Measurements from ENCODE around the gene OLFML3. TPM values are rescaled to one million over a fixed set of nuclear protein-coding genes. Genes with fewer than 3 reads are reported as not detected.

Gene OLFML3
- total RNA-seq, 1 experiment from 2014 or later: 7.0 TPM

DNA sequence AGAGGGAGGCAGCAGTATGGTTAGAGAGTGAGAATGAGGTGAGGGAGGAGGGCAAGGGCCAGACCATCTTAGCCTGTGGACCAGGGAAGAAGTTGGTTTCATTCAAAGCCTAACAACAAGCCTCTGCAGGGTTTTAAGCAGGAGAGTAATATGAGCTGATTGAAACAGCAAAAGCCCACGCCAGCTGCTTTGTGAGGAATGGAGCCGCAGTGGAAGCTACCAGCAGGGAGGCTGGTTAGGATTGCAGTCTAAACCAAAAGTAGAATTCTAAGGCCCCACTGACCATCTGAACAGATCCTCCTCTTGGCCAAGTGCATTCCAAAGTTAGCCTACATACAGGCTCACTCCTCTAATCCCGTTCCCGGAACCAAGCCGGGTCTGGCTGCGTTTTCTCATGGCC lies 44.8 kb downstream of the OLFML3 start:
- intact Hi-C loops (cut with micrococcal nuclease): no loop called here
- Histone ChIP-seq H3K4me3 (ENCODE audit: low read length) (no peak overlapping the region), H3K9me3 (ENCODE audit: low read length) (no peaks in the 10 kb centered on the region), H3K9me2 (replicated peaks; ENCODE audit: low read length) (no peaks in the 10 kb centered on the region), H3K36me3 (ENCODE audit: low read depth, low read length) (no peaks in the 10 kb centered on the region), H3K9ac (ENCODE audit: low read length) (no peak overlapping the region), H3K79me2 (ENCODE audit: low read length) (no peaks in the 10 kb centered on the region), H4K20me1 (ENCODE audit: low read length) (no peaks in the 10 kb centered on the region), H3K4me2 (ENCODE audit: low read length) (no peak overlapping the region), H3K27ac (ENCODE audit: low read length) (no peak overlapping the region), H3K4me1 (ENCODE audit: insufficient read depth, low read length) (no peaks in the 10 kb centered on the region), H3K27me3 (ENCODE audit: low read length) (no peaks in the 10 kb centered on the region), H2AFZ (ENCODE audit: low read length) (no peak overlapping the region), H3F3A (ENCODE audit: low read length, unreplicated experiment) (no peaks in the 10 kb centered on the region)
- BruUV-seq (replicated peaks): no TSS peak
- TF ChIP-seq EZH2phosphoT487 (IDR thresholded peaks at IDR 0.05; ENCODE audit: borderline replicate concordance, low read length): no peak
- TF ChIP-seq EZH2 (IDR thresholded peaks at IDR 0.05; ENCODE audit: low read length, unreplicated experiment): no peak
- TF ChIP-seq, protein P1, sequence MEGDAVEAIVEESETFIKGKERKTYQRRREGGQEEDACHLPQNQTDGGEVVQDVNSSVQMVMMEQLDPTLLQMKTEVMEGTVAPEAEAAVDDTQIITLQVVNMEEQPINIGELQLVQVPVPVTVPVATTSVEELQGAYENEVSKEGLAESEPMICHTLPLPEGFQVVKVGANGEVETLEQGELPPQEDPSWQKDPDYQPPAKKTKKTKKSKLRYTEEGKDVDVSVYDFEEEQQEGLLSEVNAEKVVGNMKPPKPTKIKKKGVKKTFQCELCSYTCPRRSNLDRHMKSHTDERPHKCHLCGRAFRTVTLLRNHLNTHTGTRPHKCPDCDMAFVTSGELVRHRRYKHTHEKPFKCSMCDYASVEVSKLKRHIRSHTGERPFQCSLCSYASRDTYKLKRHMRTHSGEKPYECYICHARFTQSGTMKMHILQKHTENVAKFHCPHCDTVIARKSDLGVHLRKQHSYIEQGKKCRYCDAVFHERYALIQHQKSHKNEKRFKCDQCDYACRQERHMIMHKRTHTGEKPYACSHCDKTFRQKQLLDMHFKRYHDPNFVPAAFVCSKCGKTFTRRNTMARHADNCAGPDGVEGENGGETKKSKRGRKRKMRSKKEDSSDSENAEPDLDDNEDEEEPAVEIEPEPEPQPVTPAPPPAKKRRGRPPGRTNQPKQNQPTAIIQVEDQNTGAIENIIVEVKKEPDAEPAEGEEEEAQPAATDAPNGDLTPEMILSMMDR (conservative IDR thresholded peaks at IDR 0.05; ENCODE audit: low read depth, low read length): no peak
- no peak for ATAC-seq
- ChIA-PET POLR2A (ENCODE audit: unreplicated experiment) (no interaction called here), CTCF (interaction anchor here (0.6 kb wide), 2 partner anchors 117 to 1119 kb away, joined by 3 to 7 read pairs; no protein-coding TSS in a partner anchor)
- no peak for DNase-seq

DNA sequence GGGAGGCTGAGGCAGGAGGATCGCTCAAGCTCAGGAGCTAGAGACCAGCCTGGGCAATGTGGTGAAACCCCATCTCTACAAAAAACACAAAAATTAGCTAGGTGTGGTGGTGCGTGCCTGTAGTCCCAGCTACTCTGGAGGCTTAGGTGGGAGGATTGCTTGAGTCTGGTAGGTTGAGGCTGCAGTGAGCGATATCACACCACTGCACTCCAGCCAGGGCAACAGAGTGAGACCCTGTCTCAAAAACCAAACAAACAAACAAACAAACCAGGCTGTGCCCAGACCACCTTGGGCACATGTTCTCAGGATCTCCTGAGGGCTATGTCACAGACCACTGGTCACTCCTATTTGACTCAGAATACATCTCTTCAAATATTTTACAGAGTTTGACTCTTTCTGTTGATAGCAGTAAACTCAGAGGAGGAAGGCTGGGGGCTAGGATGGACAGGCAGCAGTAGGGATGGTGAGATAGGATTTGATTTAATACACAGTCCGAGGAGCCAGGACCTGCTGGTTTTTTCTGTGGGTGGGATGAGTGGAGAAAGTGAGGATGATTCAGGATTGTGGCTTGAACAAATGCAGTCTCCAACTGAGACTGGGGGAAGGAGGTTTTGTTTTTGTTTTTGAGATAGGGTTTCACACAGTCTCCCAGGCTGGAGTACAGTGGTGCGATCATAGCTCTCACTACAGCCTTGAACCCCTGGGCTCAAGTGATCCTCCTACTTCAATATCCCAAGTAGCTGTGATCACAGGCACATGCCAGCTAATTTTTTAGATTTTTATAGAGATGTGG lies 46.5 kb downstream of the OLFML3 start:
- TF ChIP-seq EZH2phosphoT487 (IDR thresholded peaks at IDR 0.05; ENCODE audit: borderline replicate concordance, low read length) (no peak), EZH2 (IDR thresholded peaks at IDR 0.05; ENCODE audit: low read length, unreplicated experiment) (no peak)
- TF ChIP-seq, protein P1 (conservative IDR thresholded peaks at IDR 0.05; ENCODE audit: low read depth, low read length): no peak
- H3K36me3 ChIP-seq (ENCODE audit: low read depth, low read length): no peaks in the 10 kb centered on the region
- intact Hi-C loops (cut with micrococcal nuclease): no loop called here
- no peak overlapping the region for H3K4me2 ChIP-seq (ENCODE audit: low read length)
- ATAC-seq (no peak), DNase-seq (no peak)
- H3K9me2 ChIP-seq (replicated peaks; ENCODE audit: low read length): no peaks in the 10 kb centered on the region
- no peaks in the 10 kb centered on the region for H4K20me1 ChIP-seq (ENCODE audit: low read length)
- no peak overlapping the region for H3K27ac ChIP-seq (ENCODE audit: low read length)
- no peaks in the 10 kb centered on the region for H3F3A ChIP-seq (ENCODE audit: low read length, unreplicated experiment)
- H3K4me3 ChIP-seq (ENCODE audit: low read length): no peak overlapping the region
- no peaks in the 10 kb centered on the region for H3K4me1 ChIP-seq (ENCODE audit: insufficient read depth, low read length)
- H3K27me3 ChIP-seq (ENCODE audit: low read length): no peaks in the 10 kb centered on the region
- H3K9ac ChIP-seq (ENCODE audit: low read length): no peak overlapping the region
- POLR2A ChIA-PET (ENCODE audit: unreplicated experiment): no interaction called here
- H3K79me2 ChIP-seq (ENCODE audit: low read length): no peaks in the 10 kb centered on the region
- BruUV-seq (replicated peaks): no TSS peak
- no peaks in the 10 kb centered on the region for H3K9me3 ChIP-seq (ENCODE audit: low read length)
- H2AFZ ChIP-seq (ENCODE audit: low read length): no peak overlapping the region
- CTCF ChIA-PET: no interaction called here

DNA sequence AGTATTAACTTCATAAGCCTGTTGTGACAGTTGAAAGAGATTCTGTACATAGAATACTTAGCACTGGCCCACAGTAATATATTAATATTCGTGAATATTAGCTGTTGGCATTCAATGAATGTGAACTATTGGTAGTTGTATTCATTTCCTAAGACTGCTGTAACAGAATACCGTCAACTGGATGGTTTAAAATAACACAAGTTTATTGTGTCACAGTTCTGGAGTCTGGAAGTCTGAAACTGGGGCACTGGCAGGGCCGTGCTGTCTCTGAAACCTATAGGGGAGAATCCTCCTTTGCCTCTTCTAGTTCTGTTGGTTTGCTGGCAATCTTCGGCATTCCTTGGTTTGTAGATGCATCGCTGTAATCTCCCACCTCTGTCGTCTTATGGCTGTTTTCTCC lies 47.5 kb downstream of the OLFML3 start:
- no peak overlapping the region for H3K4me2 ChIP-seq (ENCODE audit: low read length)
- no peaks in the 10 kb centered on the region for H3K36me3 ChIP-seq (ENCODE audit: low read depth, low read length)
- H3F3A ChIP-seq (ENCODE audit: low read length, unreplicated experiment): no peaks in the 10 kb centered on the region
- ChIA-PET POLR2A (ENCODE audit: unreplicated experiment) (no interaction called here), CTCF (no interaction called here)
- no peak overlapping the region for H3K4me3 ChIP-seq (ENCODE audit: low read length)
- H3K9ac ChIP-seq (ENCODE audit: low read length): no peak overlapping the region
- H3K27me3 ChIP-seq (ENCODE audit: low read length): no peaks in the 10 kb centered on the region
- ATAC-seq (no peak), DNase-seq (no peak)
- no peaks in the 10 kb centered on the region for H3K9me2 ChIP-seq (replicated peaks; ENCODE audit: low read length)
- H3K4me1 ChIP-seq (ENCODE audit: insufficient read depth, low read length): peaks cover 3% of the 10 kb centered on the region; the same call in 1 of the 2 replicates
- H2AFZ ChIP-seq (ENCODE audit: low read length): no peak overlapping the region
- no TSS peak for BruUV-seq (replicated peaks)
- TF ChIP-seq EZH2phosphoT487 (IDR thresholded peaks at IDR 0.05; ENCODE audit: borderline replicate concordance, low read length) (no peak), EZH2 (IDR thresholded peaks at IDR 0.05; ENCODE audit: low read length, unreplicated experiment) (no peak)
- TF ChIP-seq, protein P1 (conservative IDR thresholded peaks at IDR 0.05; ENCODE audit: low read depth, low read length): no peak
- H3K79me2 ChIP-seq (ENCODE audit: low read length): no peaks in the 10 kb centered on the region
- H3K9me3 ChIP-seq (ENCODE audit: low read length): no peaks in the 10 kb centered on the region
- no peaks in the 10 kb centered on the region for H4K20me1 ChIP-seq (ENCODE audit: low read length)
- H3K27ac ChIP-seq (ENCODE audit: low read length): no peak overlapping the region
- intact Hi-C loops (cut with micrococcal nuclease): no loop called here

All from PC-3 (cell line).